Right lobe of liver (tissue), 6 donors: ENCODE data around the gene HNRNPCL4. TPM values are rescaled to one million over a fixed set of nuclear protein-coding genes. Genes with fewer than 3 reads are reported as not detected.
A peak's percentile ranks its signal among the peaks of the same experiment; 100 is the strongest.
"Not testable (repeated sequence)": the region's sequence is repeated elsewhere in the genome, so short reads cannot be mapped to it uniquely, and the experiment has no call there.

Experiments
- ATAC-seq, 4 donors: fragments of 200-7000 bp; cut with Tn5 transposase; one replicate each; pipeline ENCODE4 v1.9.1; 2020; ENCODE audit warnings: mild to moderate bottlenecking in 4 of 4, moderate library complexity in 4 of 4
- DNase-seq, 3 donors: peaks; one replicate each; pipeline ENCODE4 v3.0.0-alpha.2; 2020
- H3K27ac ChIP-seq, 3 donors: fragments of 200-600 bp; one replicate each; pipeline ENCODE4 v1.8.0; 2022
- H3K27me3 ChIP-seq, 2 donors: fragments of 200-600 bp; one replicate each; pipeline ENCODE4 v1.8.0; 2022
- H3K36me3 ChIP-seq, 4 donors: fragments of 200-600 bp; sonication (generic) in 1 of 4; one replicate each; pipeline versions ENCODE4 v1.5.1 to v1.8.0; 2017 to 2022; ENCODE audit warnings: control low read depth in 1 of 4
- H3K4me1 ChIP-seq, 4 donors: fragments of 200-600 bp; sonication (generic) in 1 of 4; one replicate each; pipeline versions ENCODE4 v1.5.1 to v1.8.0; 2017 to 2022; ENCODE audit warnings: control low read depth in 1 of 4
- H3K4me3 ChIP-seq, 3 donors: fragments of 200-600 bp; one replicate each; pipeline ENCODE4 v1.8.0; 2022
- H3K9me3 ChIP-seq, 4 donors: fragments of 200-600 bp; sonication (generic) in 1 of 4; one replicate each; pipeline versions ENCODE4 v1.5.1 to v1.8.0; 2017 to 2022; ENCODE audit warnings: control low read depth in 1 of 4
- WGBS: methylation state at CpG from one replicate; pipeline ENCODE4 v1.1.6; 2018; ENCODE audit warnings: low coverage, low lambda C conversion rate; ENCODE audit not compliant: insufficient coverage; ENCODE audit errors: missing lambda C conversion rate; 5-methylcytosine and 5-hydroxymethylcytosine counted together
- intact Hi-C, 2 donors: fragments of 100-400 bp; cut with DNase I; formaldehyde crosslinking; loops; one replicate each; pipeline versions ENCODE4 v1.11.2 to v1.14.1; 2022
- long read RNA-seq: library from polyadenylated mRNA; unstranded; transcript quantifications from one replicate; pipeline ENCODE4 v2.0.0, GENCODE V29; 2019
- total RNA-seq, 6 experiments: library from RNA; depleted of rRNA in 2 of 6; stranded (reverse); fragments of >200 nt in 2 of 6; fragmentation: NEBNext Ultra II Directional in 3 of 6; extraction: Animal tissue kit (Norgen Biotek cat#: 25700) in 3 of 6; gene quantifications; one replicate each; pipeline versions ENCODE4 v1.1.0 to v1.2.4, GENCODE V29; 2016 to 2023
- donor health status: DM: no; HTN: yes; CAD: no.
- donor health status: DM: no; HTN: no; CAD: no.
- donor health status: DM: no; HTN: no; CAD: no.
- donor health status: DM: no; HTN: yes; CAD: no.
- donor health status: DM: no; HTN: yes; CAD: no.

HNRNPCL4 gene
- not detected for total RNA-seq
- long read RNA-seq: 0 reads

GRCh38 chr1:13165531-13165930 is at the start of gene HNRNPCL4:
Gene HNRNPCL4 (minus strand): TSS chr1:13165631. CDS start chr1:13165467, 164 bp downstream.
- intact Hi-C loops, ATAC-seq, H3K9me3 ChIP-seq, H3K36me3 ChIP-seq, H3K27me3 ChIP-seq, DNase-seq, H3K27ac ChIP-seq, H3K4me3 ChIP-seq, H3K4me1 ChIP-seq: not testable (repeated sequence)
- no CpG with 5 or more reads among the region's 8 CpGs for WGBS

GRCh38 chr1:13208712-13209111 is 43.3 kb upstream of the HNRNPCL4 start:
- no CpG with 5 or more reads among the region's 9 CpGs for WGBS
- intact Hi-C loops, H3K36me3 ChIP-seq, H3K27ac ChIP-seq, H3K4me1 ChIP-seq, H3K9me3 ChIP-seq, DNase-seq, H3K27me3 ChIP-seq, H3K4me3 ChIP-seq: not testable (repeated sequence)
- peak; percentile 44 to 67 (median 56) for ATAC-seq

GRCh38 chr1:13201309-13201708 is 35.9 kb upstream of the HNRNPCL4 start, which contains the start of gene PRAMEF13:
Gene PRAMEF13 (minus strand): TSS chr1:13201409. CDS start chr1:13199589, 1,820 bp downstream.
- H3K9me3 ChIP-seq, ATAC-seq, H3K27ac ChIP-seq, H3K36me3 ChIP-seq, DNase-seq, H3K4me1 ChIP-seq, H3K27me3 ChIP-seq, intact Hi-C loops, H3K4me3 ChIP-seq: not testable (repeated sequence)
- 88% methylated on average over 1 of the region's 5 CpGs for WGBS

- DNase-seq, H3K36me3 ChIP-seq, H3K9me3 ChIP-seq, H3K4me3 ChIP-seq, intact Hi-C loops, H3K4me1 ChIP-seq, ATAC-seq, H3K27me3 ChIP-seq, H3K27ac ChIP-seq: not testable (repeated sequence)
- WGBS: 48% methylated on average over 2 of the region's 2 CpGs
Measured at GRCh38 chr1:13171548-13171947, 6.1 kb upstream of the HNRNPCL4 start, which contains the start of gene PRAMEF9. Gene PRAMEF9 (plus strand): TSS chr1:13171848. CDS start chr1:13175281, 3,433 bp downstream.

- DNase-seq, H3K27ac ChIP-seq, intact Hi-C loops, H3K4me1 ChIP-seq, H3K4me3 ChIP-seq, H3K27me3 ChIP-seq, ATAC-seq, H3K36me3 ChIP-seq, H3K9me3 ChIP-seq: not testable (repeated sequence)
- no CpG with 5 or more reads among the region's 5 CpGs for WGBS
Measured at GRCh38 chr1:13155909-13156308, 9.5 kb downstream of the HNRNPCL4 start, which contains the start of gene PRAMEF26. Gene PRAMEF26 (minus strand): TSS chr1:13156009. CDS start chr1:13153095, 2,914 bp downstream.

- H3K27me3 ChIP-seq, H3K4me1 ChIP-seq, H3K27ac ChIP-seq, H3K4me3 ChIP-seq, ATAC-seq, H3K36me3 ChIP-seq, DNase-seq, intact Hi-C loops, H3K9me3 ChIP-seq: not testable (repeated sequence)
- 84% methylated on average over 6 of the region's 6 CpGs for WGBS
Measured at GRCh38 chr1:13116754-13117153, 48.7 kb downstream of the HNRNPCL4 start, which contains the start of gene HNRNPCL2. Gene HNRNPCL2 (minus strand): TSS chr1:13116854. CDS start chr1:13116400, 454 bp downstream.

Other genes starting within 250 kb of the HNRNPCL4 start
- gene PRAMEF7, start 249.0 kb downstream of the HNRNPCL4 start, total RNA-seq: under 1 TPM in 1 of 6 experiments, not detected in 5; 0.16 TPM
- not detected for gene PRAMEF6, start 218.1 kb downstream of the HNRNPCL4 start, total RNA-seq
- gene PRAMEF27, start 109.1 kb downstream of the HNRNPCL4 start, total RNA-seq: not detected
- gene HNRNPCL3, start 104.9 kb downstream of the HNRNPCL4 start, total RNA-seq: not detected
- not detected for gene PRAMEF25, start 94.9 kb downstream of the HNRNPCL4 start, total RNA-seq
- gene HNRNPCL2, start 48.8 kb downstream of the HNRNPCL4 start, total RNA-seq: not detected
- not detected for gene PRAMEF26, start 9.6 kb downstream of the HNRNPCL4 start, total RNA-seq
- gene PRAMEF9, start 6.2 kb upstream of the HNRNPCL4 start, total RNA-seq: not detected
- not detected for gene PRAMEF13, start 35.8 kb upstream of the HNRNPCL4 start, total RNA-seq
- not detected for gene PRAMEF18, start 60.5 kb upstream of the HNRNPCL4 start, total RNA-seq
- gene PRAMEF5, start 88.6 kb upstream of the HNRNPCL4 start, total RNA-seq: not detected
- gene PRAMEF8, start 119.5 kb upstream of the HNRNPCL4 start, total RNA-seq: under 1 TPM in 1 of 6 experiments, not detected in 5; 0.49 TPM
- 1 to 10 TPM in 2 of 6 experiments, under 1 TPM in 2, not detected in 2; 0.13 to 6.0 (median 1.8) TPM for gene PRAMEF33, start 137.9 kb upstream of the HNRNPCL4 start, total RNA-seq
- gene PRAMEF15, start 149.9 kb upstream of the HNRNPCL4 start, total RNA-seq: not detected
- not detected for gene PRAMEF14, start 181.5 kb upstream of the HNRNPCL4 start, total RNA-seq
- gene PRAMEF19, start 206.3 kb upstream of the HNRNPCL4 start, total RNA-seq: not detected
- not detected for gene PRAMEF17, start 224.0 kb upstream of the HNRNPCL4 start, total RNA-seq
- not detected for gene PRAMEF20, start 244.8 kb upstream of the HNRNPCL4 start, total RNA-seq